Measurements from ENCODE around the gene GBX1. TPM values are rescaled to one million over a fixed set of nuclear protein-coding genes. Genes with fewer than 3 reads are reported as not detected.

The GBX1 gene
- total RNA-seq, 1 donor from 2014 or later = 2.4 TPM

- Mint-ChIP-seq H3K36me3 (ENCODE audit: low read depth) (peaks cover 10% of the 10 kb centered on the region), H3K4me3 (peak overlapping the region; percentile 11), H3K27me3 (ENCODE audit: low read depth) (no peaks in the 10 kb centered on the region)
Measured at GRCh38 chr7:151140826-151141225, 26.7 kb downstream of the GBX1 start.

GRCh38 chr7:151139791-151140190 is 27.7 kb downstream of the GBX1 start:
- DNase-seq (ENCODE audit: low read depth, low spot score) = no peak
- no peak for TF ChIP-seq CTCF (conservative IDR thresholded peaks at IDR 0.05)
- no peaks in the 10 kb centered on the region for H3K9me3 Mint-ChIP-seq
- no peak overlapping the region for H3K4me3 Mint-ChIP-seq
- H3K27me3 Mint-ChIP-seq (ENCODE audit: low read depth) = no peaks in the 10 kb centered on the region
- peaks cover 47% of the 10 kb centered on the region for H3K4me1 Mint-ChIP-seq
- H3K27ac Mint-ChIP-seq (ENCODE audit: unreplicated experiment) = no peak overlapping the region
- H3K36me3 Mint-ChIP-seq (ENCODE audit: low read depth) = peaks cover 13% of the 10 kb centered on the region

More at GRCh38 chr7:151140826-151141225, 26.7 kb downstream of the GBX1 start:
- Mint-ChIP-seq H3K27ac (ENCODE audit: unreplicated experiment) (no peak overlapping the region), H3K4me1 (peaks cover 47% of the 10 kb centered on the region), H3K9me3 (no peaks in the 10 kb centered on the region)
- no peak for DNase-seq (ENCODE audit: low read depth, low spot score)
- TF ChIP-seq CTCF (conservative IDR thresholded peaks at IDR 0.05) = no peak

GRCh38 chr7:151139071-151139790 is 28.3 kb downstream of the GBX1 start:
- no peaks in the 10 kb centered on the region for H3K9me3 Mint-ChIP-seq
- H3K27me3 Mint-ChIP-seq (ENCODE audit: low read depth) = no peaks in the 10 kb centered on the region
- TF ChIP-seq CTCF (conservative IDR thresholded peaks at IDR 0.05) = no peak
- peak overlapping the region; percentile 1 for H3K4me3 Mint-ChIP-seq
- no peak overlapping the region for H3K27ac Mint-ChIP-seq (ENCODE audit: unreplicated experiment)
- peaks cover 10% of the 10 kb centered on the region for H3K36me3 Mint-ChIP-seq (ENCODE audit: low read depth)
- H3K4me1 Mint-ChIP-seq = peaks cover 44% of the 10 kb centered on the region
- DNase-seq (ENCODE audit: low read depth, low spot score) = no peak

GRCh38 chr7:151138153-151138851 is 29.2 kb downstream of the GBX1 start:
- H3K4me1 Mint-ChIP-seq = peaks cover 39% of the 10 kb centered on the region
- H3K9me3 Mint-ChIP-seq = no peaks in the 10 kb centered on the region
- H3K27me3 Mint-ChIP-seq (ENCODE audit: low read depth) = no peaks in the 10 kb centered on the region
- peaks cover 6% of the 10 kb centered on the region for H3K36me3 Mint-ChIP-seq (ENCODE audit: low read depth)
- no peak for DNase-seq (ENCODE audit: low read depth, low spot score)
- no peak overlapping the region for H3K27ac Mint-ChIP-seq (ENCODE audit: unreplicated experiment)
- H3K4me3 Mint-ChIP-seq = no peak overlapping the region
- no peak for TF ChIP-seq CTCF (conservative IDR thresholded peaks at IDR 0.05)

GRCh38 chr7:151137791-151138152 is 29.7 kb downstream of the GBX1 start:
- no peaks in the 10 kb centered on the region for H3K9me3 Mint-ChIP-seq
- H3K4me3 Mint-ChIP-seq = no peak overlapping the region
- TF ChIP-seq CTCF (conservative IDR thresholded peaks at IDR 0.05) = no peak
- no peak overlapping the region for H3K27ac Mint-ChIP-seq (ENCODE audit: unreplicated experiment)
- peaks cover 6% of the 10 kb centered on the region for H3K36me3 Mint-ChIP-seq (ENCODE audit: low read depth)
- H3K4me1 Mint-ChIP-seq = peaks cover 34% of the 10 kb centered on the region
- no peak for DNase-seq (ENCODE audit: low read depth, low spot score)
- no peaks in the 10 kb centered on the region for H3K27me3 Mint-ChIP-seq (ENCODE audit: low read depth)
